HG03442 (cell line): ENCODE data around the gene IL12RB2.

Experiments
- ATAC-seq: cut with Tn5 transposase; IDR thresholded peaks from one replicate; pipeline ENCODE4 v1.9.1; 2021; ENCODE audit warnings: mild to moderate bottlenecking, moderate library complexity; ENCODE audit not compliant: unreplicated experiment

Gene IL12RB2

DNA sequence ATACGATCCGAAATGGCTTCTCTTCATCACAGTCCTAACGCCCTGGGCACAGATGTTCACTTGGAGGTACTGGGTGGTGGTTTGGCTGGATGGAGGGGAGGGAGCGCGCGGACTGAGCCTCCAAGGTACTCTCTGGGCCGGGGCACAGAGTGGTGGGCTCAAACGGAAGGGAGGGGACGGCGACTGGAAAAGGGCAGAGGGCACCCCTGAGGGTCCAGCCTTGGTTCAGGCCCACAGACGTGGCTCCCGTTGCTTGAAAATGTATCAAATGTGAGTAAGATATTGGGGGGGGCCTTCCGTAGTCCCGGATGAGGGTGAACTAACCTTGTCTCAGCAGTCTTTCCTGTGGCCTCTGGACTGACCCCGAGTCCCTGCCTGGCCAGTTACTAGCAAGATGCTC is 463 bp downstream of the IL12RB2 start:
- peak; percentile 27 for ATAC-seq

DNA sequence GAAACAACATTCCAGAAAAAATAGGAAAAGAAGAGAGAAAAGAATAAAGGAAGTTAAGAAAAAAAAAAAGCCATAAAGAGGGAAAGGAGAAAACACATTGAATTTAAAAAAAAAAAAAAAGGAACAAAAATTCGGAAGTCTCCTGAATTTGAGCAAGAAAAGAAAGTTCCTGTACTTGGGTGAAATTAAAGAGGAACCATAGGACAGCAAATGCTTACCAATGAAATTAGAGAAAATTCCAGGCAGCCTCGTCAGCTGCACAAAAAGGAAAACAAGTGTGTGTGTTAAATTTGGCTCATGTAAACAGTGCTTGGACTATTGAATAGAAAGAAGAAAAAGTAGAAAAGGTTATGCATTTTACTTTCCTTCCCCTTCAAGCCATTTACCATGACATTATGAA is 4.9 kb downstream of the IL12RB2 start:
- no peak for ATAC-seq

DNA sequence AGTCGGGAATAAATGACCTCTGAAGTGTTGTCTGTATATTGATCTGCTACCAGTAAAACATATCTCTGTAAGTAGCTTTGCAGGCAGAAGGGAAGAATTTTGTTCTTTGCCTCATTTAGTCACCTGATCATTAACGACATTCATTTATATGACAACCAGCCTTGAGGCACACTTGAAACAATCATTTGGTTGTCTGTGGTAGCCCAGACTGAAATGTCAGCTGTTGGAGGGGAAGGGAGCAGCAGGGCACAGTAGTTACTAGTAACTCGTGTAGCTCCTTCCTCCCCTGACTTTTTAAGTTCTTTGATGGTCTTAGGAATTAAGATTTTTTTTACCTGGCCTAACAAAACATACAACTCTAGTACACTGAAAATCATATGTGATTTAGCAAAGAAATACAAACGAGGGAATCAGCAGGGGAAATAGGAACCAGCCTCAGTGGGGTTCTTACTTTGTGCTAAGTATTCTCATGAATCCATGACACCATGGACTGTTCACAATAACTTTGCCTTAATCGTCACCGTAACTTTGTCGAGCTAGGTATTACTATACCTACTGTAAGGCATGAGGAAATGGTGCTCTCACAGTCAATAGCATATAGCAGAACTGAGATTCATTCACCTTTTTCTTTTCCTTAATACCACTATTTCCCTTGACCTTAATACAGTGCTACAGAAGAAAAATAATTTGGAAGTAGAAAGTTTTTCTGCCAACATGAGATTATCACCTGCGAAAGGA is 6.4 kb downstream of the IL12RB2 start:
- no peak for ATAC-seq

DNA sequence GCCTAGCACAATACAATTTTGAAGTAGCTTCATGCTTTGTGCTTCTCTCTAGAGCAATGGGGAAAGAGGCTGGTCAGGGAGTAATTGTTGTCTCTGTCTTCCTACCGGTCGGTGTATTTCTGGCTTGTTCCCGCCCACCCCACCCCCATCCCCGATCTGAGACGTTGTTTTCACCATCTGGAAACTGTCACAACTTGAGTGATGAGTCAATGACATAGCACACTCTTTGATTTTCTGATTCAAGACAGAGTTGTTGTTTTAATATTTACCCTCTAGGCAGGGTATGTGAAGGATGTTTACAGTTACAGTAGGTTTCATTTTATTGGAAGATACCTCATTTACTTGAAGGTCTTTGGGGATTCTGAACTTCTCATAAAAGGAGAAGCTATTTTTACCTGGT is 7.0 kb downstream of the IL12RB2 start:
- no peak for ATAC-seq

DNA sequence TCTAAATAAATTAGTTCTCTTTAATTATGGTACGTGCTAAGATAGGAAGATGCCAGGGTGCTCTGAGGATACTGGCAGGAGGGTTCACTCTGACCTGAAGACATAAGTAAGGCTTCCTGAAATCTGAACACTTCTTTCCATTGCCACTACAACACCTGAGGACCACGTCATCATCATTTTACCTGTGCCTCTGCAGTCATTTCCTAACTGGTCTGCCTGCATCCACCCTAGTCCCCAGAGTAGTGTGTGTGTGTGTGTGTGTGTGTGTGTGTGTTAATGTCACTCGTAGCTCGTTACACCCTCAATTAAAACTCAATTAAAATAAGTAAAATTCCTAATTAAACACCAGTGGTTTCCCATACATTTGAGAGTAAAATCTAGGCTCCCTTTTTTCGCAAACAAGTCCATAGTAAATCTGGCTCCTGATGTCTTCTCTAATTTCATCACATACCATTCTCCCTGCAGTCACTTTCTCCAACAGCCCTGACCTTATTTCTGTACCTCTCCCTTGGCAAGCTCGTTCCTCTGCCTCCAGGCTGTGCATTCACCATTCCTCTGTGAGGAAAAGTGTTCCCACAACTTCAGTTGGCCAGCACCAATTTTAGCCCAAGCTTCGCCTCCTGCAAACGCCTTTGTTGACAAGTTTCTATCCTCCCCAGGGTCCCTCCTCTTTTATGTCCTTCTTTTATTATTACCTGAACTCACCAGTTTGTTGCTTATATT is 8.7 kb downstream of the IL12RB2 start:
- no peak for ATAC-seq

DNA sequence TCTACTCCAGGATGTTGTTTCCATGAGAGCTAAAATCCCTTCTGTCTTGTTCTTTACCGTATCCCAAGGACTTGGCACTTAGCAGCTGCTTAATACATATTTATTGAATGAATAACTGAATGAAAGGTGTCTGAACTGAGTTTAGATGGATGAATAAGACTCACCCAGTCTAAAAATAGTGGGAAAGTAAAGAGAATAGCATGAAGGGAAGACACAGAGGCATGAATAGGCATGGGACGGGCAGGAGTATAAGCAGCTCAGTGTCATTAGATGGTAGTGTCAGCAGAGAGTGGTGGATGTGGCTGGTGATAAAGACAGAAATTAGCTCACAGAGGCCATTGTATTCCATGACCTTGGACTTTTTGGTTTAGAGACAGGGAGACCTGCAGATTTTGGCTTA is 9.2 kb downstream of the IL12RB2 start:
- ATAC-seq = no peak

DNA sequence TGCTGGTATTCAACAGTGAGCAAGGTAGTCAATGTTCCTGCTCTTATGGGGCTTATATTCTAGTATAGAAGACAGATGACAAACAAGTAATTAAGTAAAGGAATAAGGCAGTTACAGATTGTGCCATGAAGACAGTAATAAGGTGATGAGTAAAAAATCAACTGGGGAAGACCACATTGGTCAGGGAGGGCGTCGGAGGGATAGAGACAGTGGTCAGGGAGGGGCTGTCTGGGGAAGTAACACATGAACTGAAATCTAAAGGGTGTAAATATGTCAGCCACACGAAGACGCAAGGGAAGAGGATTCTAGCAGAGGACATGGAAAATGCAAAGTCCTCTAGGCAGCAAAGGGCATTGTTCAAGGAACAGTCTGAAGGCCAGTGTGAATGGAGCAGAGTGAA is 10.1 kb downstream of the IL12RB2 start:
- no peak for ATAC-seq

DNA sequence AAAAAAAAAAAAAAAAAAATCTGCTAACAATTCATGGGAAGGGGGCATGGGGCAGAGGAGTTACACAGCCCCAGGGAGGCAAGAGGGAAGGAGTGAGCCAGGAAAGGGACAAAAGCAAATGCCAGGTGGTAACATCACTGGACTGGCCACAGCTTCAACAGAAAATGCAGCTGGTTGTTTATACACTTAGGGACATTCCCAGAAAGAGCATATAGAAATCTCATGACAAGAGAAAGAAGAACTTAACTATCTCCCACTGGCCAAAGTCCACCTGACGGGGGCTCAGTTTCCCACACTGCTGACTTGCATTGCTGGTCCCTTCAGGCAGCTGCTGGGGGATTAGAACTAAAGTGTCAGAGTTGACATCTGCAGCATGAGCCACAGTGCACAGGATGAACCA is 14.8 kb downstream of the IL12RB2 start:
- no peak for ATAC-seq

DNA sequence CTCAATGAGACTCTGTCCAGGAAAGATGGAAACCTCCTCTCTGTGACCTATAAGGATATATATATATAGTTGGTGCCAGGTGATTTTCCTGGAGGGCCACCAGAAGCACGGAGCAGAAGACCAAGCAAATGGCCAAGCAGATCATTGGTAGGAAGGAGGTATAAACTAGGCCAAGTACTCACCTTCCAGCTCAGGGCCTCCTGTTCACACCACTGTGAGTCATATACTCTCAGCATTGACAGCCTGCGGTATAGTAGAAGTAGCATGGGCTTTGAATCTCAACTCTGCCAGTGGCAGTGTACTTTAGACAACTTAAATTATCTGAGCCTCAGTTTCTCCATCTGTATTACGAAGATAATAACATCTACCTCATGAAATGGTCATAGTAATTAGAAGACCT is 15.4 kb downstream of the IL12RB2 start:
- ATAC-seq = no peak

DNA sequence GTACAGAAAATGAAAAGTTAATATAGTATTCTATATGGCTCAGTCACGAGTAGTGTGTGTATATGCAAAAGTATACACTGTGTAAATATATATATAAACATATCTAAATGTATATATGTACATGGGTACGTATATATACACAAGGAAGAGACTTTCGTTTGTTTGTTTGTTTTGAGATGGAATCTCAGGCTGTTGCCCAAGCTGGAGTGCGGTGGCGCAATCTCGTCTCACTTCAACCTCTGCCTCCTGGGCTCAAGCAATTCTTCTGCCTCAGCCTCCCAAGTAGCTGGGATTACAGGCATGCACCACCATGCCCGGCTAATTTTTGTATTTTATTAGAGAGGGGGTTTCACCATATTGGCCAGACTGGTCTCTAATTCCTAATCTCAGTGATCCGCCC is 16.4 kb downstream of the IL12RB2 start:
- no peak for ATAC-seq

DNA sequence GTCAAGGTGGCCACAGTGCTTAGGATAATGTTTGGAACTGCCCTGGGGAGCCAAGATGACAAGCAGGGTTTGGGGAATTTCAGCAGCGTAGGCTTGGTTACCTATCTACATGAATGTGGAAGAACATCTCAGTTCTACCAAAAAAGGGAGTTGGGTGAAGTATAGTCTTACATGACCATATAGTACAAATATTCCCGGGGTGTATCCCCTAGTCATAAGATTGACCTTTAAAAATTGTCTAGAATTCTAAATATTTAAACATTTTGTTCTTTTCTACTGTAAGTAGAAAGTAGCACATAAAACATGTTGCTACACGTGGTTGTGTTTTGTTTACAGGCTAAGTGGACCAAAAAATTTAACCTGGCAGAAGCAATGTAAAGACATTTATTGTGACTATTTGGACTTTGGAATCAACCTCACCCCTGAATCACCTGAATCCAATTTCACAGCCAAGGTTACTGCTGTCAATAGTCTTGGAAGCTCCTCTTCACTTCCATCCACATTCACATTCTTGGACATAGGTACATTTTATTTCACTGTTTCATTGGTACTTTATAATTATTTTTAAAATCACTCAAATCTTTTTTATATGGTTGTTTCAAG is 20.3 kb downstream of the IL12RB2 start:
- ATAC-seq = no peak

DNA sequence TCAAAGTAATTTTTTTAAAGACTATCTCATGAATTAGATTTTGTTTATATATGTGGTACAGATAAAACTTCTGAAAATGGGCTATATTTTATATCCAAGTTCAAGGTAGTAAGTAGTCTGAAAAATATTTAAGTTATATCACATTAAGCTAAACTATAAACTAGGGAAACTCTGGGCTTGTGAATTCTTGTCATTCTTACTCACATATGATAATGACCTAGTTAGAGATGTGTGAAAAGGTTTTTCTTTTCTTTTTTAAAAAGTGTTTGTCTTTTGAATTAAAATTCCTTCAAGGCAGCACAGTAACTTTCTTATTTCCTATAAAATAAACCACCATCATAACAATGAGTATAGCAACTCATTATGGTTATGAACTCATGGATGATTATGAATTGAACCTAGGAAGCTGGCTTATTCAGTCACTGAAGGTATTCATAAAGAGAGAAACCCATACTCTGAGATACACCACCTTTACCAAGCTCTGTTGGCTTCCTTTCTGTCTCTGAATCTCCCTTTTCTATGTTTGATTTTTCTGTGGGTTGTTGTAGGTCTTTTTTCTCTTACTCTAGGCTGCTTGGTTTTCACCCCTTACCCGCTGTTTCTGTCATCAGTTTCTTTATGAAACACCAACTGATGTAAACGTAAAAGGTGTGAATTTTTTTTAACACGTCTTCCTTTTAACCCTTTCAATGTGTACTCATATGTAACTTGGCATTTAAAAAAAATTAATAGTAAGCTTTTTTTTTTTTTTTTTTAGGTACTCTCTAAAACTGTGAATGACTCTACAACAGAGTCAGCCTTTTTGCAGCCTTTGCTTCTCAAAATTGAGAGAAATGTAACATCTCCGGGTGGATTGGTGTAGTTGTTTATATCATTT is 25.2 kb downstream of the IL12RB2 start:
- peak; percentile 92 for ATAC-seq

DNA sequence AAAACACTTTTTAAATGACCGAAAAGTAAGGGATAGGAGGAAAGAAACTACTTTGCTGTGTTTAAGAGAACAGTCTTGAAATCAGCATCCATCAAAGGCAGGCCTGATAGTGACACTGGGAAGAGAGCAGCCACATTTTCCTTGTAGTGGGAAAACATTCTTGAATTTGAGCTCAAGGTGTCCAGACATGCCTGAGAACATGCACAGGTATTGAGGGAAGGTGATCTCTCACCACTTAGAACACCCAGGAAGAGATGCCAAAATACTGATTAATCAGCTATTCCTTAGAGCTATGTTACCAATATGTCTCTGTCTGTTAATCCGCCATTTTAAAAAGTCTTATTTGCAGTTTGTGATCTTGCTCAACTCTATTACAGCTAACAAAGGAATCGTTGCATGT is 25.9 kb downstream of the IL12RB2 start:
- ATAC-seq = no peak

DNA sequence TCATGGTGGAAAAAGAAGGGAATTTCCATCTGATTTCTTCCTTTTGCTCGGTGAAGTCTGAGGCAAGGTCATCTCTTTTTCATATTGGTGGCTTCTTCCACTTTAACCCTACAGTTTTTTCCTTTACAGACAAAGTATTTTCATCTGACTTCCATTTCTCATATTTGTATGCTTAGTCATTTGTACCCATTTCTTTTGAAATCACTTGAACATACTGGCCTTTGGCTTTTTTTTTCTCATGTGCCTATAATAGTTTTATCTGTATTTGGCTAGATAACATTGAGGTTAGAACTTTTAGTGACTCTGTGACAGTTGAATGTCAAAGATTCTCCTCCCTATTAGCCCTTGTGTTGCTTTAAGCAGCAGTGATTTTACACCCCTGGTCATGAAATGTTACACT is 27.7 kb downstream of the IL12RB2 start:
- ATAC-seq = no peak

DNA sequence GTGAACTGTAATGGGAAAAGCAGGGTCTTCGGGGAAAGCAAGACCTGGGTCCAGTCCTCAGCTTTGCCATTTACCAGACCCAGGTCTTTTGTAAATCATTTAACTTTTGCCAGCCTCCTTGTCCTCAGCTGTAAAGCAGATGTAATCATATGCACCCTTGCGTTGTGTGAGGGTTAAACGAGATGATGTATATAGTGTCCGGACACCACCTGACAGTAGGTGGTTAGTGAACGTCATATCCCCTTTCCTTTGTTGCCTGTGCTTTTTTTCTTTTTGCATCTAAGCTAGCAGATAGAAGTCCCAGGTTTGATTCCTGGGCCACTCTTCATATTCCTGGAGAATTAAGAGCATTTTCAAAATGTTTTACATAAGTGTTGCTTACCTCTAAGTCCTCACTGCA is 28.5 kb downstream of the IL12RB2 start:
- ATAC-seq = no peak

DNA sequence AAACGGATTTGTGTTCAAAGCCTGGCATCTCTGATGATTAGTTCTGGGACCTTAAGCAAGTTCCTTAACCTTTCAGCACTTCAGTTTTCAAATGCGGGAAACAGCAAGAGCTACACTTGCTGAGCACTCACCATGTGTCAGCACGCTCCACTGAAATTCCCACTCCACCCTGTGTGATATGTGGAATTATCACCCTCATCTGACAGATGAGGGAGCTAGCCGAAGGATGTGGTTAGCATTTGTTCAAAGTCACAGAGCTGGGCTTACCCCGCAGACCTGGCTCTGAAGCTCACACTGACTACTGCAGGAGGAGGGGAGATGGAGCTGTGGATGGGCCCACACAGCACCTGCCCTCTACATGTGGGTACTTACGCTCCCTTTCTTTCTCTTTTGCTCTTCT is 29.1 kb downstream of the IL12RB2 start:
- no peak for ATAC-seq

DNA sequence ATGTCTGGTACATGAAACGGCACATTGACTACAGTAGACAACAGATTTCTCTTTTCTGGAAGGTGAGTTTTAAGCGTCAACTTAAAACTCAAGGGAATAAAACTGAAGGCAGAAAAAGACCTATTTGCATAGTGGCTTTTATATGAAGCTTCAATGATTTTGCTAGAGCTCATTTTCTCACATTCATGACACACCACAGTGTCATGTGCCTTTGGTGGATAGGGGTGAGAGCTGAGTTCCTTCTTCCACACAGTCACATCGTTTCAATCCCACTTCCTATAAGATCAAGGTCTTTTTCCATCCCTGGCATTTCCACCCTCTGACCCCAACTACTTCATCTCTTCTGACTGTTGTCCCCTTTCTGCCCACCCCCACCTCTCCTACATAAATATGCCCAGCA is 31.0 kb downstream of the IL12RB2 start:
- ATAC-seq = peak; percentile 41

DNA sequence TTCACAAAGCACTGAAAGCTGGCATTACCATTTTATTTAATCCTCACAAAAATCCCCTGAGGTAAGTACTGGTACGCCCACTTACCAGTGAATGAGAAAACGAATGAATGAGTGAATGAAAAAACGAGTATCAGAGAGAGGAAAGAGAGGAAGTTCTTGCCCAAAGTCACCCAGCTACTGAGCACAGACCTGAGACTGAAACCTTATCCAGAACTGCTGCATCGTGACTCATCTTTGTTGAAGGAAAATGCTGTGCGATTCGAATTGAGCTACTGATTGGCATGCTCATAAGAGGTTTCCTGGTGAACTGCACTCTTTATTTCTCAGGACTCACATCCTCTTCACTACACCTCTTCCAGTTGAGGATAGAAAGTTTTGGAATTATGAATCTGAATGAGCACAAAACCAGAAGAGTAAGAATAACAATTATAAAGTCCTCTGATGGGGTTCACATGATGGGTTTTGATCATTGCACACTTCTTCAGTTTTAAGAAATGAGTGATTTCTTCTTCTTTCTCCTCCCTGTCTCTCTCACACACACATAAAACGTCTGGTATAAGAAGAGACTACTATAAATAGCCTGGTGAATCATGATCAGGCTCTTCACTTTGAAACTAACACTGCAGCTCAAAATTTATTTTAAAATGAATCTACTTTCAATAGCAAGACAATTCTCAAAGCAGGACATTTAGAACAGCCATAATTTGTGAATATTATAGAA is 32.1 kb downstream of the IL12RB2 start:
- ATAC-seq = peak; percentile 41

DNA sequence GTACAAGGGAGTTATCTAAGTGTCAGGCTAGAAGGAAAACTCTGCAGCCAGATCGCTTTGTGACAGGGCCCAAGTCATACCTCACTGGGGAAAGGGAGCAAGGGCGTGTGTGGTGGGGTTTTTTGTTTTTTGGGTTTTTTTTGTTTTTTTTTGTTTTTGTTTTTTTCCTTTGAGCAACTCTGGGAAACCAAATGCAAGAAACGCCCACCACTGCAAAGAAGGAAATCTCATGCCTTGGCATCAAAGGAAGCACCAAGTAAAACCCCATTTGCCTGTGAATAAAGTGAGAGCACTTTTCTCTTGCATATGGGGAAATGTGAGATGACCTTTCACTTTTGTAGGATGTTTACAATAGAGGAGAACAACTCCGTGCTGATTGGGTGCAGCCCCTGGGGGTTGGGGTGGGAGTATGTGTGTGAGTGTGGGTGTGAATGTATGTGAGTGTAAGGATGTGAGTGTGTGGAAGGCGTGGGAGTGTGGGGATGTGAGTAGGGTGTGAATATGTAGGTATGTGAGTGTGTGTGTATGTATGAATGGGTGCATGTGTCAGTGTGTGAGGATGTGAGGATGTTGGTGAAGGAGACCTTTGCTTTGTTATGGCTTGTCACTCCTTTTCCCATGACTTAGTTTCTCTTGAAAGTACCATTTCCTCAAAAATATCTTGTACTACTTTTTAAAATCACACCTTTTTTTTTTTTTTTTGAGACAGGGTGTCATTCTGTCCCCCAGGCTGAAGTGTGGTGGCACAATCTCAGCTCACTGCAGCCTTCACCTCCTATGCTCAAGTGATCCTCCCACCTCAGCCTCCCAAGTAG is 34.6 kb downstream of the IL12RB2 start:
- peak; percentile 34 for ATAC-seq

DNA sequence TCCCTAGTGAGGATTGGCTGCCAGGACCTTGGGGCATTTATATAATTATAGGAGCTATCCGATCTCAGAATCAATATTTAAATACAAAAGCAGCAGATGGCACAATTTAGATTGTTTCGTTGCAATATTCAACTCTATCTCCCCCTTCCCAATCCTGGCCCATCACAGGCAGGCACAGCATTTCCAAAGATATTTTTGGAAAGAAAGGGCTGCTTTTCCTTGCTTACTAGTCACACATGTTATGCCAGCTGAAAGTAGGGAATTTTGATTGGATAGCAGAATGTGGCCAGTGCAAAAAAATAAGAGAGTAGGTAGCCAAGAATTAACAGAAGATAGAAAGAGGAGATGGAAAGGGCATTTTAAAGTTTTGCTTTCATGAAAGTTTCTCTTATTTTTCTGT is 37.9 kb downstream of the IL12RB2 start:
- no peak for ATAC-seq
